HG03135 (cell line): ENCODE data around the gene THOC1.
"Not testable (repeated sequence)": the region's sequence is repeated elsewhere in the genome, so short reads cannot be mapped to it uniquely, and the experiment has no call there.

ENCODE experiments used
- ATAC-seq: cut with Tn5 transposase; IDR thresholded peaks from one replicate; pipeline ENCODE4 v1.9.1; 2021; ENCODE audit warnings: mild to moderate bottlenecking, moderate library complexity; ENCODE audit not compliant: unreplicated experiment

THOC1 gene

DNA sequence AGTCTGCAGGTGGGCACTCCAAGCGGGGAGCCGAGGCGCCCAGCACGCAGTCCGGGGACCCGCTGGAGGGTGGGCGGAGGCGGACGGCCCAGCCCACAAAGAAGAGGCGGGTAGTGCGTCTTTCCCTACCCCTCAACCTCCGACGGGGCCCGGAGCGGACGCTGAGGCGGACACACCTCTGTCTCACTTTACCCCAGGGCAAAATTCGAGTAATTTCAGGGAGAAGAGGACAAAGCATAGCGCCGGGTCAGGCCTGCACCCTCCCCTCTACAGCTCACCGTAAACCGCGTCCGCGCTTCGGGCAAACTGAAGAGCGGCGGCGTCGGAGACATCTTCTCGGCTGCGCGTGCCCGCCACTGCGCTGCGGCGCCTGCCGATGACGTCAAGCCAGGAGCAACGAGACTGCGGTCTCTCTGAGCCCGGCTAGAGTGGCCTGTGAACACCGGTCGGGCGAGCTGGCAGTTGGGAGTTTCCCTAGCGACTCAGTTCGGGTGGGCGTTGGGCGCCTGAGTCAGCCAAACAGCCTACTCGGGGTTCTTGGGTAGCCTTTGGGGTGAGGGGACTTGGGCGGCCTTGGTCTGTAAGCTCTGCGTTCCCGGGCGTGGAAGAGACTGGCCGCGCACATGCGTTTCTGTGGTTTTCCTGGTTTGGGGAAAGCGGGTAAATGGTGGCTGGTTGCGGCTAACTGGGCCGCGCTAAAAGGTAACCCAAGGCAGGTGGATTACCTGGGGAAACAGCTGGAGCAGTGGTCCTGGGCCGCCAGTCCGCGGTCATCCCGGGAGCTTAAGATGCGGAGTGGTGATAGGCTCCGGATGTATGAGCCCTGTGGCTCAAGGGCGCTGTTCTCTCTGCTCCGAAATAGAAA lies at the start of gene THOC1:
Gene THOC1, minus strand, starts transcription at position 360 of the 865 bp plus-strand sequence. Its CDS starts 28 bp downstream, at position 332.
- peak; percentile 93 for ATAC-seq

DNA sequence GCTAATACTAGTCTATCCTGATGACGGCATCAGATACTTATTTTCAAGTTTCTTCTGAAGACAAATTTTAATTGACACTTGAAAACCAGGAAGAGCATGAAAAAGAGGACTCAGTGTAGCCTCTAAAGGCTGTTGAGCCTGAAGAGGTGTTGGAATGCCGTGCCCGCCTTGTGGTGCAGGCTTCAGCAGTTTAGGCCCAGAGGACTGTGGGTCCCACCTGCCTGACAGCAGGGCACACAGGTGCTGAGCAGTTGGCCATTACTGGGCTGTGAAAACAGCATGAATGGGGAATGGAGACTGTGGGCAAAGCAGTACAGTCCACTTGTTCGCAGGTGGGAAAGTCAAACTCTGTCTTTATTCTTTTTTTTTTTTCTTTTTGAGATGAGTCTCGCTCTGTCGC lies 49.8 kb upstream of the THOC1 start:
- ATAC-seq = no peak

GRCh38 chr18:316393-316792 lies 48.5 kb upstream of the THOC1 start:
- no peak for ATAC-seq

DNA sequence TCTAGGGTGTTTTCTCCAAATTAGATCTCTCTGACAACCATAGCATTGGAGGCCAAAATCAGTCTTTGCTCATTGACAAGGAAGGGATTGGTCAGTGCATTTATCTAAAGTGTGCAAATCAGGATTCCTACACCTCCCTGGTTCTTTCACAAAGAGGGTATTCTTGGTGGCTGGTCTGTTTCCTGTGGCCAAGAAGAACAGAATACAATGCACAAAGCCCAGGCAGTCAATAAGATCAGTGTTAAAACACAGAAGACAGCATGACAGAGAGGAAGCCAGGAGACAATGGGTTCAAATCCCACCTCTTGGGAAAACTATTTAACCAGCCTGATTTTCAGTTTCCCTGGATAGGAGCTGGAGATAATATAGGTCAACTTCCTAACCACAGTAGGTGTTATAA lies 46.1 kb upstream of the THOC1 start:
- no peak for ATAC-seq

DNA sequence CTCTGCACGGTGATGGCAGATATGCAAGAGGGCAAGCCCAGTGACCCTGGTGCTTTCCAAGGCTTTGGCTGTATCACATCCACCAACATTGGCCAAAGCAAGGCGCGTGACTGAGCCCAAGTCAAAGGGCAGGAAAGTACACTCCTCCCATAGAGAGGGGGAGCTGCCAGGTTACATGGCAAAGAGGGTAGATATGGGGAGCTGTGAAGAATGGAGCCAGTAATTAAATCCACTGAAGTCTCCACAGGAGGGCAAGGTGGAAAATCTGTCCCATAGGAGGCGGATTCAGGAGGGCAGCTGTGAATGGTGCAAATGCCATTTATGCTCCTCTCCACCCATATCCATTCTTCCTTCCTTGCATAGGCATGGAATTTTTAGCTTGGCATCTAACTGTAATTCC lies 44.6 kb upstream of the THOC1 start:
- no peak for ATAC-seq

- no peak for ATAC-seq
These were observed 42.2 kb upstream of the THOC1 start for GRCh38 chr18:310042-310441.

- ATAC-seq = not testable (repeated sequence)
These were observed 40.2 kb upstream of the THOC1 start for GRCh38 chr18:308086-308485.

DNA sequence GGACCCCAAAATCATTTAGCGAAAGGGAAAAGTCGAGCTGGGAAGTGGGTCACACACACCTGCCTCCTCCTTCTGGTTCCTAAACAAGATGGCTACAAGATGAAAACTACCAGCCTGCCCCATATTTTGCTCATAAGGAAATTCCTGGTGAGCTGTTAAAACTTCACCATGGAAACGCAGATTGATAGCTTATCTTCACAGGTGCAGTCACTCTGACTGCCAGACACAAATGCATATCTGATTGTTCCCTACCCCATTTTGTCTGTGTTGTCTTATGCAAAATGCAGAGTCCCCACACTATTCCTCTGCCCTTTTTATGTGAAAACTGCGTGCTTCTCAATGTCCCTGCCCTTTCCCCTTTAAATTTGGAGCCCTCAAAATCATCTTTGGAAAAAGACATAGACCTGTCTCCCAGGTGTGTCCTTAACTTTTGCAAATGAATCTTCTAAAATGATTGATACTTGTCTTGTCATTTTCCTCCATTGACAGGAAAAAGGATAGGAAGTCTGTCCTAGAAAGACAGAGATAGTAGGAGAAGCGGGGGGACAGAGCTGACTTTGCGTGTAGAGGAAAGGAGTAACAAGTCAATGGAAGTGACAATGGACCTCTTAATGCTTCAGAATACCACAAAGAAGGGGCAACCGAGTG lies 38.9 kb upstream of the THOC1 start:
- ATAC-seq = no peak

GRCh38 chr18:305003-305501 lies 37.2 kb upstream of the THOC1 start:
- ATAC-seq = no peak

DNA sequence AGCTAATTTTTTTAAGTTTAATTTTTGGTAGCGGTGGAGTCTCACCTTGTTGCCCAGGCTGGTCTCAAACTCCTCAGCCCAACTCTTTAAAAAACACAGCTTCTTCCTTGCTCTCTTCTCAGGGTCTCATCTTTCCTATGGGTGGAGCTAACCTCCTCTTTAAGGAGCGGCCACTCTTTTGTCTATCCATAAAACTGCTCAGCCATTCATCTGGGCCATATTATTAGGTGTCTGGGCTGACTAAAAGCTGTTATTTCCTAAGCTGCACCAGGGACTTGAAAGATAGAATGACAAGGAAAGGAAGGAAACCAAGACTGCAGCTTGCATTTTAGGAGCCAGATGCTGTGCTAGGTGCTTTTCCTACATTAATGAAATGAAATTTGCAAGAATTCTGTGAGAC lies 35.8 kb upstream of the THOC1 start:
- ATAC-seq = no peak

DNA sequence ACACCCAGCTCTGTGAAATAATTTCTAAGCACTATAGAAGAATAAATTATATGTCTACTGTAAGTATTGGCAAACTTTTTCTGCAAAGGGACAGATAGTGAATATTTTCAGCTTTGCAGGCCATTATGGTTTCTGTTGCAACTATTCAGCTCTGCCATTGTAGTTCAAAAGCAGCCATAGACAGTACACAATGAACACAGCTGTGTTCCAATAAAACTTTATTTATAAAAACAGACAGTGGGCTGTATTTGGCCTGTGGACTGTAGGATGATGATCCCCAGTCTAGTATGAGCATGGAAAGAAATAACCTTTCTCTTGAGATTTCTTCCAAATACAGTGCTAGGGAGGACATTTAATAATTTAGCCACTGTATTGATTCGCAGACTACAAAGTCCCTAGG lies 35.2 kb upstream of the THOC1 start:
- no peak for ATAC-seq

- ATAC-seq = no peak
These were observed 34.2 kb upstream of the THOC1 start for GRCh38 chr18:302097-302496.

- ATAC-seq = no peak
These were observed 30.1 kb upstream of the THOC1 start for GRCh38 chr18:297936-298335.

- ATAC-seq = no peak
These were observed 28.1 kb upstream of the THOC1 start for GRCh38 chr18:295756-296490.

- ATAC-seq = no peak
These were observed 26.7 kb upstream of the THOC1 start for GRCh38 chr18:294566-294965.

DNA sequence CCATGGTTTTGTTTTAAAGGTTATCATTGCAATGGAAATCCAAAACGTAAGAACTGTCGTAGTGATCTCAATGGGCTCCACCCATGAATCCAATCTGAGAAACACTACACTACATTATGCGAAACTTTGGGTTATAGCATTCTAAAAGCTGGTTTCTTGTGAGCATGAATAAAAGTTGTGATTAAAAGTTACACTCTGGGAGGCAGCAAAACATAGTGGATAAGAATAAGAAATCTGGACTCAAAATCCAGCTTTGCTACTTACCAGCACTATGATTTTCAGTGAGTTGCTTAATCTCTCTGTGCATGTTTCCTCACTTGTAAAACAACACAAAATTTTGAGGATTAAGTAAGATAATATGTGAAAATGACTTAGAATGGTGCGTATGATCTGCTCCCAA lies 25.7 kb upstream of the THOC1 start:
- ATAC-seq = no peak

DNA sequence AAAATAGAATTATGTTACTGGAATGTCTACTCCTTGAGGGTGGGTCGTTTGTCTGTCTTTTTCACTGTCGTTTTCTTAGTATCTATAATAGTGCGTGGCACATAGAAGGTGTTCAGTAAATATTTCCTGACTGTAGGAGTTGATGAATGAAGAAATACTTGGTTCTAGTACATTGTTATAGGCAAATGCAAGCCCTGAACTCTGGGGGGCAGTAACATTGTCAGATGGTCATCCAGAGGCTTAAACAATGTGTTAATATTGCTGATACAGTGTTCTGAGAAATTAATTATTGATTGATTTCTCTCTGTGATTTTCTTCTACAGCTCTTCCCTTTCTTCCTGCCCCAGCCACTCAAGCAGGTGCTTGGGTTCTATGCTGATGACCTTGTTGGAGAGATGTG lies 24.4 kb upstream of the THOC1 start:
- no peak for ATAC-seq

DNA sequence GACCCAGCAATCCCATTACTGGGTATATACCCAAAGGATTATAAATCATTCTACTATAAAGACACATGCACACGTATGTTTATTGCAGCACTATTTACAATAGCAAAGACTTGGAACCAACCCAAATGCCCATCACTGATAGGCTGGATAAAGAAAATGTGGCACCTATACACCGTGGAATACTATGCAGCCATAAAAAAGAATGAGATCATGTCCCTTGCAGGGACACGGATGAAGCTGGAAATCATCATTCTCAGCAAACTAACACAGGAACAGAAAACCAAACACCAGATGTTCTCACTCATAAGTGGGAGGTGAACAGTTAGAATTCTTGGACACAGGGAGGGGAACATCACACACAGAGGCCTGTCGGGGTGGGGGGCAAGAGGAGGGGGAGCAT lies 22.1 kb upstream of the THOC1 start:
- not testable (repeated sequence) for ATAC-seq

DNA sequence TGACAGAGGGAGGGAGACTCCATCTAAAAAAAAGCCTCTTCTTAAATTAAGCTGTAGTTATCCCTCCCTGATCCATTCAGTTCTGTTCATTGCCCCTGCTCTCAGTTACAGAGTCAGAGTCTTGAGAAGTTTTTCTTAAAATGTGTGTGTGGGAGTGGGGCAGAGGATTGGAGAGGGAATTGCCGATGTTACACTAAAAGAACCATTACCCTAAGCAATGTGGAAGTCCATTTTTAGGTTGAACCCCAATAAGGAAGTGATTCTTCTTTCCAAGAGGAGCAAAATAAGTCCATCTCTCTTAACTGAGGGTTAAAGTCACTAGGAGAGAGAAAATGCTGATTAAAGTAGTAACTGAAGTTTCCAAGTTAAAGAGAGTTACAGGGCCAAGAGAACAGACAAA lies 21.2 kb upstream of the THOC1 start:
- no peak for ATAC-seq

DNA sequence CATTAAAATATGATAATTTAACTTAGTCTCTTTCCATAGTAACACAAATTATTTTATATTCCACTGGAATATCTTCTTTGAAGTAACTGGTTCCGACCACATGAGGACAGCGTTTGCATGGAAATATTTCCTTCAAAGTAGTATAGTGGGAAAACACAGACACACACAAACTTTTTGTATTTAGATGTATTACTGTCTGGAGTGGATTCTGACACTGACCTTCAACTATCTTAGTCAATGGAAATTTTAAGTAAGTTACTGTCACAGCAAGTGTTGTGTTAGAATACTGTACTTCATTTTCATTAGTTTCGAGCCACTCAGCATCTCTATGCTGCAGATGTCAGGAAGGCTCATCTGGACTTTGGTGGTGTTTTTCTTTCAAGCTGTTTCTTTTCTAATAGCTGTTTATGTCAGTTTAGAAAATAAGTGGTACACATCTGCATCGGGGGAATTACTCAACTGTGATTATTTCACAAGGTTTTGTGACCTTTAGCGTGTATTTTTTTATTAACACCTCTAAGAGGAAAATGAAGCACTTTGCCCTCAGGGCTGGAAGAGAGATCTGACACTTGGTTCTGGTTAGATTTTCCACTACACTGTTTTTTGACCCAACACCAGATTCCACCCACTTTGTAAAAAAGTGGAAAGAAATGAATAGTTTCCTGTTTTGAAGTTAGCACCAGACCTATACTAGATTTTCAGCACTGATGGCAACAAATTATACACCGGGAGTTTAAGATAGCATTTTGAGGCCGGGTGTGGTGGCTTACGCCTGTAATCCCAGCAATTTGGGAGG lies 18.9 kb upstream of the THOC1 start:
- no peak for ATAC-seq

GRCh38 chr18:285817-286216 lies 18.0 kb upstream of the THOC1 start:
- ATAC-seq = no peak
